ENCODE measurements around the gene TRIM14. TPM values are rescaled to one million over a fixed set of nuclear protein-coding genes. Genes with fewer than 3 reads are reported as not detected.
A peak's percentile ranks its signal among the peaks of the same experiment; 100 is the strongest.

TRIM14 gene
- total RNA-seq, 3 donors from 2014 or later = 8.8 to 14.9 (median 14.6) TPM

- peak; percentile 43 to 76 for DNase-seq (ENCODE audit: low spot score in 2 of 2)
Observed at GRCh38 chr9:98142182-98142907, 23.3 kb upstream of the TRIM14 start.

GRCh38 chr9:98140503-98140902 is 21.5 kb upstream of the TRIM14 start:
- no peaks in the 10 kb centered on the region for H3K27me3 ChIP-seq
- H3K27ac ChIP-seq = no peak overlapping the region
- peaks cover 0 to 10% of the 10 kb centered on the region in 2 donors for H3K4me1 ChIP-seq
- H3K9me3 ChIP-seq = no peaks in the 10 kb centered on the region
- no peak for DNase-seq (ENCODE audit: low spot score in 2 of 2)
- TF ChIP-seq POLR2A (IDR thresholded peaks at IDR 0.05) (no peak), CTCF (IDR thresholded peaks at IDR 0.05) (no peak), POLR2AphosphoS5 (IDR thresholded peaks at IDR 0.05) (no peak)
- intact Hi-C loops (cut with DNase I; ENCODE audit: low total_unique reads) = no loop called here
- H3K36me3 ChIP-seq = no peaks in the 10 kb centered on the region
- H3K4me3 ChIP-seq = no peak overlapping the region

More at GRCh38 chr9:98142182-98142907, 23.3 kb upstream of the TRIM14 start:
- H3K9me3 ChIP-seq = no peaks in the 10 kb centered on the region
- H3K36me3 ChIP-seq = no peaks in the 10 kb centered on the region
- H3K4me3 ChIP-seq = no peak overlapping the region
- peak overlapping the region; percentile 62 to 68 for H3K27ac ChIP-seq
- no peak for TF ChIP-seq CTCF (IDR thresholded peaks at IDR 0.05)
- no peak for TF ChIP-seq POLR2AphosphoS5 (IDR thresholded peaks at IDR 0.05)
- no peak for TF ChIP-seq POLR2A (IDR thresholded peaks at IDR 0.05)
- H3K27me3 ChIP-seq = no peaks in the 10 kb centered on the region
- peaks cover 0 to 17% of the 10 kb centered on the region in 2 donors for H3K4me1 ChIP-seq
- intact Hi-C loops (cut with DNase I; ENCODE audit: low total_unique reads) = no loop called here

- TF ChIP-seq POLR2A (IDR thresholded peaks at IDR 0.05) = no peak
- TF ChIP-seq CTCF (IDR thresholded peaks at IDR 0.05) = no peak
- no peak for TF ChIP-seq POLR2AphosphoS5 (IDR thresholded peaks at IDR 0.05)
- intact Hi-C loops (cut with DNase I; ENCODE audit: low total_unique reads) = no loop called here
- Histone ChIP-seq H3K27ac (peak overlapping the region in 1 of 2 donors; percentile 81), H3K36me3 (no peaks in the 10 kb centered on the region), H3K4me1 (no peaks in the 10 kb centered on the region), H3K27me3 (no peaks in the 10 kb centered on the region), H3K4me3 (no peak overlapping the region), H3K9me3 (no peaks in the 10 kb centered on the region)
- DNase-seq (ENCODE audit: low spot score in 2 of 2) = no peak
Observed at GRCh38 chr9:98136489-98136888, 17.5 kb upstream of the TRIM14 start.

GRCh38 chr9:98135938-98136337 is 16.9 kb upstream of the TRIM14 start:
- Histone ChIP-seq H3K4me1 (no peaks in the 10 kb centered on the region), H3K27me3 (no peaks in the 10 kb centered on the region), H3K9me3 (no peaks in the 10 kb centered on the region), H3K36me3 (no peaks in the 10 kb centered on the region), H3K27ac (peak overlapping the region; percentile 76 to 81), H3K4me3 (no peak overlapping the region)
- intact Hi-C loops (cut with DNase I; ENCODE audit: low total_unique reads) = no loop called here
- no peak for TF ChIP-seq CTCF (IDR thresholded peaks at IDR 0.05)
- no peak for TF ChIP-seq POLR2AphosphoS5 (IDR thresholded peaks at IDR 0.05)
- TF ChIP-seq POLR2A (IDR thresholded peaks at IDR 0.05) = no peak
- no peak for DNase-seq (ENCODE audit: low spot score in 2 of 2)

- Histone ChIP-seq H3K4me3 (no peak overlapping the region), H3K4me1 (no peaks in the 10 kb centered on the region), H3K27me3 (no peaks in the 10 kb centered on the region), H3K27ac (peak overlapping the region; percentile 76 to 81), H3K9me3 (no peaks in the 10 kb centered on the region), H3K36me3 (no peaks in the 10 kb centered on the region)
- no peak for DNase-seq (ENCODE audit: low spot score in 2 of 2)
- intact Hi-C loops (cut with DNase I; ENCODE audit: low total_unique reads) = no loop called here
- TF ChIP-seq POLR2AphosphoS5 (IDR thresholded peaks at IDR 0.05) (no peak), POLR2A (IDR thresholded peaks at IDR 0.05) (no peak), CTCF (IDR thresholded peaks at IDR 0.05) (no peak)
Observed at GRCh38 chr9:98135558-98135934, 16.5 kb upstream of the TRIM14 start.

All from breast epithelium (tissue), 4 donors.